ENCODE results near the gene TMEM33.

The TMEM33 gene

GRCh38 chr4:42008011-42008786, 73.0 kb downstream of the TMEM33 start:
- no peak for DNase-seq
